Prostate gland (tissue), 2 donors: ENCODE data around the gene ABCA2. TPM values are rescaled to one million over a fixed set of nuclear protein-coding genes. Genes with fewer than 3 reads are reported as not detected.

Source experiments
- DNase-seq: peaks from one replicate; pipeline ENCODE4 v3.0.0-alpha.2; 2019; ENCODE audit warnings: low spot score
- H3K27ac ChIP-seq, 2 donors: fragments of 200-600 bp; sonication (generic); 2 replicates each; pipeline ENCODE4 v1.5.1; 2017 to 2019
- H3K27me3 ChIP-seq: fragments of 200-600 bp; sonication (generic); replicated peaks from 2 replicates; pipeline ENCODE4 v1.5.1; 2019; ENCODE audit not compliant: insufficient read depth
- H3K36me3 ChIP-seq, 2 donors: fragments of 200-600 bp; sonication (generic); 1 replicate in 1 of 2; 2 replicates in 1 of 2; pipeline versions ENCODE4 v1.5.1 to v1.8.1; 2017 to 2019
- H3K4me1 ChIP-seq: fragments of 200-600 bp; sonication (generic); replicated peaks from 2 replicates; pipeline ENCODE4 v1.5.1; 2019
- H3K4me3 ChIP-seq, 2 donors: fragments of 200-600 bp; sonication (generic); 2 replicates each; pipeline ENCODE4 v1.5.1; 2017 to 2019
- H3K9me3 ChIP-seq: fragments of 200-600 bp; sonication (generic); 2 replicates; pipeline ENCODE4 v1.5.1; 2017
- POLR2A ChIP-seq: fragments of 450-650 bp; IDR thresholded peaks from one replicate; pipeline ENCODE4 v1.6.1; 2016; ENCODE audit warnings: antibody characterized with exemption, mild to moderate bottlenecking
- POLR2AphosphoS5 ChIP-seq: sonication (generic); formaldehyde crosslinking; IDR thresholded peaks from one replicate; pipeline ENCODE4 v1.6.1; 2017; ENCODE audit warnings: antibody characterized with exemption
- WGBS: methylation state at CpG from one replicate; pipeline ENCODE4 v1.1.5; 2018; 5-methylcytosine and 5-hydroxymethylcytosine counted together
- intact Hi-C: fragments of 100-400 bp; cut with DNase I; formaldehyde crosslinking; loops from one replicate; pipeline ENCODE4 v1.14.2; 2022
- total RNA-seq, 2 donors: library from RNA; depleted of rRNA; stranded (reverse); fragments of >200 nt; gene quantifications; one replicate each; pipeline ENCODE4 v1.1.0, GENCODE V29; 2016
- TF ChIP-seq, protein P1 (sequence below), 4 experiments: fragments of 200-600 bp in 2 of 4; fragments of 450-650 bp in 2 of 4; sonication (generic) in 2 of 4; IDR thresholded peaks; 1 replicate in 3 of 4; 2 replicates in 1 of 4; pipeline ENCODE4 v1.5.1; 2016 to 2019; ENCODE audit warnings: antibody characterized with exemption in 4 of 4, mild to moderate bottlenecking in 2 of 4, moderate library complexity in 2 of 4

The ABCA2 gene, protein sequence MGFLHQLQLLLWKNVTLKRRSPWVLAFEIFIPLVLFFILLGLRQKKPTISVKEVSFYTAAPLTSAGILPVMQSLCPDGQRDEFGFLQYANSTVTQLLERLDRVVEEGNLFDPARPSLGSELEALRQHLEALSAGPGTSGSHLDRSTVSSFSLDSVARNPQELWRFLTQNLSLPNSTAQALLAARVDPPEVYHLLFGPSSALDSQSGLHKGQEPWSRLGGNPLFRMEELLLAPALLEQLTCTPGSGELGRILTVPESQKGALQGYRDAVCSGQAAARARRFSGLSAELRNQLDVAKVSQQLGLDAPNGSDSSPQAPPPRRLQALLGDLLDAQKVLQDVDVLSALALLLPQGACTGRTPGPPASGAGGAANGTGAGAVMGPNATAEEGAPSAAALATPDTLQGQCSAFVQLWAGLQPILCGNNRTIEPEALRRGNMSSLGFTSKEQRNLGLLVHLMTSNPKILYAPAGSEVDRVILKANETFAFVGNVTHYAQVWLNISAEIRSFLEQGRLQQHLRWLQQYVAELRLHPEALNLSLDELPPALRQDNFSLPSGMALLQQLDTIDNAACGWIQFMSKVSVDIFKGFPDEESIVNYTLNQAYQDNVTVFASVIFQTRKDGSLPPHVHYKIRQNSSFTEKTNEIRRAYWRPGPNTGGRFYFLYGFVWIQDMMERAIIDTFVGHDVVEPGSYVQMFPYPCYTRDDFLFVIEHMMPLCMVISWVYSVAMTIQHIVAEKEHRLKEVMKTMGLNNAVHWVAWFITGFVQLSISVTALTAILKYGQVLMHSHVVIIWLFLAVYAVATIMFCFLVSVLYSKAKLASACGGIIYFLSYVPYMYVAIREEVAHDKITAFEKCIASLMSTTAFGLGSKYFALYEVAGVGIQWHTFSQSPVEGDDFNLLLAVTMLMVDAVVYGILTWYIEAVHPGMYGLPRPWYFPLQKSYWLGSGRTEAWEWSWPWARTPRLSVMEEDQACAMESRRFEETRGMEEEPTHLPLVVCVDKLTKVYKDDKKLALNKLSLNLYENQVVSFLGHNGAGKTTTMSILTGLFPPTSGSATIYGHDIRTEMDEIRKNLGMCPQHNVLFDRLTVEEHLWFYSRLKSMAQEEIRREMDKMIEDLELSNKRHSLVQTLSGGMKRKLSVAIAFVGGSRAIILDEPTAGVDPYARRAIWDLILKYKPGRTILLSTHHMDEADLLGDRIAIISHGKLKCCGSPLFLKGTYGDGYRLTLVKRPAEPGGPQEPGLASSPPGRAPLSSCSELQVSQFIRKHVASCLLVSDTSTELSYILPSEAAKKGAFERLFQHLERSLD (N-terminal part only)
- total RNA-seq, result 10 to 100 TPM; 27.4 to 79.1 TPM

DNA sequence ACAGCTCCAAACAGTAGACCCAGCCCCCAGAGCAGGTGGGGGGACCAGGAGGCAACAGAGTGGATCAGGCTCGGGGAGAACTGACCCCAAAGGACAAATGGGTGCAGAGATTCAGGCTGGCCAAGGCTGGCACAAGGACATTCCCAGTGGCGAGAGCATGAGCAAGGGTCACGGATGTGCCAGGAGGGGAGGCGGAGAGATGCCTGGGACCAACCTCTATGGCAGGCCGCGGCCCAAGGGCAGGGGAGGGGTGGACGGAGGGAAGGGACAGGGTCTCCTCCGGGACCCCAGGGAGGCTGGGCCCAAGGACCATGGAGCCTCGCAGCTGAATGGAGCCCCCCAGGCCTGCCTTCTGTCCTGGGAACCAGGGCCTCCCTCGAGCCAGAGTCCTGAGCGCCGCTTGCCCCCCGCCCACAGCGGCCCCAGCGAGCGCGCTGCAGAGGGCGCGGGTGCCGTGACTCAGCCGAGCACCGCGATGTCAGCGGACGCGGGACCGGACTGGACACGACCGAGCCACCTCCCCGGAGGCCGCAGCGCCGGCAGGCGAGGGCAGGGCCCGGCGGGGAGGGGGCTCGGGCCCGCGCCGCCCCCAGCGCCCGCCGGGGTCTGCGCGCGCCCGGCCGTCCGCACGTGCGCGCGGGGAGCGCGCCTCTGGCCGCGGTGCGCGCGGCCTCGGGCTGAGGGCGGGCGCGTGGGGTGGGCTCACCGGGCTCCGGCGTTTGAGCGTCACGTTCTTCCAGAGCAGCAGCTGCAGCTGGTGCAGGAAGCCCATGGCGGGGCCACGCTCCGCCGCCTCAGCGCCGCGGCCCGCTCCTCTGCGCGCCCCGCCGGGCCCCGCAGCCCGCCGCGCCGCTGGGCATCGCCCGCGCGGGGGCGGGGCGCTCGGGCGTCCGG, at the start of gene ABCA2:
TSS of gene ABCA2 (minus strand) at position 869 of the 894 bp plus-strand sequence. CDS start at position 772, 97 bp downstream.
- peaks cover 32% of the 10 kb centered on the region for H3K4me1 ChIP-seq
- 2% methylated on average over 83 of the region's 95 CpGs for WGBS
- DNase-seq, result no peak
- H3K9me3 ChIP-seq, result no peaks in the 10 kb centered on the region
- H3K4me3 ChIP-seq, result peak within 1 kb of the TSS; percentile 51 to 52
- H3K36me3 ChIP-seq, result no peaks in the 10 kb centered on the region
- peak within 1 kb of the TSS; percentile 50 to 60 for H3K27ac ChIP-seq
- TF ChIP-seq, protein P1, sequence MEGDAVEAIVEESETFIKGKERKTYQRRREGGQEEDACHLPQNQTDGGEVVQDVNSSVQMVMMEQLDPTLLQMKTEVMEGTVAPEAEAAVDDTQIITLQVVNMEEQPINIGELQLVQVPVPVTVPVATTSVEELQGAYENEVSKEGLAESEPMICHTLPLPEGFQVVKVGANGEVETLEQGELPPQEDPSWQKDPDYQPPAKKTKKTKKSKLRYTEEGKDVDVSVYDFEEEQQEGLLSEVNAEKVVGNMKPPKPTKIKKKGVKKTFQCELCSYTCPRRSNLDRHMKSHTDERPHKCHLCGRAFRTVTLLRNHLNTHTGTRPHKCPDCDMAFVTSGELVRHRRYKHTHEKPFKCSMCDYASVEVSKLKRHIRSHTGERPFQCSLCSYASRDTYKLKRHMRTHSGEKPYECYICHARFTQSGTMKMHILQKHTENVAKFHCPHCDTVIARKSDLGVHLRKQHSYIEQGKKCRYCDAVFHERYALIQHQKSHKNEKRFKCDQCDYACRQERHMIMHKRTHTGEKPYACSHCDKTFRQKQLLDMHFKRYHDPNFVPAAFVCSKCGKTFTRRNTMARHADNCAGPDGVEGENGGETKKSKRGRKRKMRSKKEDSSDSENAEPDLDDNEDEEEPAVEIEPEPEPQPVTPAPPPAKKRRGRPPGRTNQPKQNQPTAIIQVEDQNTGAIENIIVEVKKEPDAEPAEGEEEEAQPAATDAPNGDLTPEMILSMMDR (IDR thresholded peaks at IDR 0.05), result no peak
- no peak for TF ChIP-seq POLR2A
- no peak for TF ChIP-seq POLR2AphosphoS5
- H3K27me3 ChIP-seq, result no peaks in the 10 kb centered on the region
- intact Hi-C loops, result no loop called here

DNA sequence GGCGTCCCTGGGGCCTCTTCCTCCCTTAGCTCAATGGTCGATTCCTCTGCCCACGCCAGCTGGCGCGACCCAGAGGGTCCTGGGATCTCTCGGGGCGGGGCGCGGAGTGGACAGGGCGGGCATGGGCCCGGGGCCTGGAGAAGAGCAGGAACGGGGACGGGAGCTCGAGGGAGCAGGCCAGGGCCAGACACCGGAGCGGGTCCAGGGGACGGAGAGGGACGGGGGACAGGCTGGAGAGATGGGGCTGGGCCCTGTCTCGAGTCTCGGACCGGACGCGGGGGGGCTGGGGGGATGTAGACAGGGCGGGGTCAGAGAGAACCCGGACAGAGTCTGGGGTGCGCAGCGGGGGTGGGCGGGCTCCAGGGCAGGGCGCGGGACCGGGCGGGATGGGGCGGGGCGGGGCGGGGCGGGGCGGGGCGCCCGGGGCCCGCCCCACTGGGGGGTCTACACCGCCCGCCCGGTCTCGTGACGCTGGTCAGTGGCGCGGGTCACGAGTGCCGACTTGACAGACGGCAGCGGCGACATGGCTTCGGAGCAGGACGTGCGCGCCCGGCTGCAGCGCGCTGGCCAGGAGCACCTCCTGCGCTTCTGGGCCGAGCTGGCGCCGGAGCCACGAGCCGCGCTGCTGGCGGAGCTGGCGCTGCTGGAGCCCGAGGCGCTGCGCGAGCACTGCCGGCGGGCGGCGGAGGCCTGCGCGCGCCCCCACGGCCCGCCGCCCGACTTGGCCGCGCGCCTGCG, 49.1 kb upstream of the ABCA2 start, which contains the start of gene UAP1L1:
TSS of gene UAP1L1 (plus strand) at position 508 of the 738 bp plus-strand sequence. CDS start at position 524, 16 bp downstream.
- Histone ChIP-seq H3K9me3 (no peaks in the 10 kb centered on the region), H3K27me3 (no peaks in the 10 kb centered on the region), H3K4me3 (peak within 1 kb of the TSS; percentile 58 to 65), H3K36me3 (no peaks in the 10 kb centered on the region), H3K27ac (peak within 1 kb of the TSS; percentile 69 to 75), H3K4me1 (peaks cover 6% of the 10 kb centered on the region)
- 5% methylated on average over 57 of the region's 87 CpGs for WGBS
- peak; percentile 78 for DNase-seq
- TF ChIP-seq POLR2AphosphoS5, result peak; percentile 53
- TF ChIP-seq POLR2A, result peak; percentile 59
- TF ChIP-seq, protein P1 (IDR thresholded peaks at IDR 0.05), result no peak
- intact Hi-C loops, result no loop called here

DNA sequence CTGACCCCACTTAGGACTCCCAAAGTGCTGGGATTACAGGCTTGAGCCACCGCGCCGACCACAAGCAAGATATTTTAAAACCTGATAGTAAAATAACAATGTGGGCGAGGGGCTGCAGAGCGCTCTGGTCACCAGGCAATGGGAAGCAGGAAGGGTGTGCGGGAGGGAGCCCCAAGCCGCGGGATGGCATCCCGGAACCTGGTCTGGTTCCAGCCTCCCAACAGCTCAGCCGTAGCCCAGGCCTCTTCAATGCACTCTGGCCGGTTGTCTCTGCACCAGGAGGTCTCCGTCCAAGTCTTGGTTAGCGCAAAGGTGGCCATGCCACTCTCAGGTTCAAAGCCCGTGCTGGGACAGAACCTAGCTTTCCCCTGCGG, 48.6 kb upstream of the ABCA2 start:
- Histone ChIP-seq H3K36me3 (no peaks in the 10 kb centered on the region), H3K27me3 (no peaks in the 10 kb centered on the region), H3K4me3 (peak overlapping the region; percentile 58 to 65), H3K9me3 (no peaks in the 10 kb centered on the region), H3K27ac (peak overlapping the region; percentile 69 to 75), H3K4me1 (peaks cover 6% of the 10 kb centered on the region)
- no peak for DNase-seq
- WGBS, result 63% methylated on average over 15 of the region's 15 CpGs
- intact Hi-C loops, result no loop called here
- TF ChIP-seq, protein P1 (IDR thresholded peaks at IDR 0.05), result no peak
- TF ChIP-seq POLR2AphosphoS5, result no peak
- TF ChIP-seq POLR2A, result no peak
